Brain microvascular endothelial cell (primary cell): ENCODE data around the gene LRRC53.

Source experiments
- DNase-seq: peaks from one replicate; pipeline ENCODE4 v3.0.0-alpha.2; 2020
- H3K27ac ChIP-seq: fragments of 250-450 bp; sonication (Bioruptor Pico); 2 replicates; pipeline ENCODE4 v1.5.1; 2020; ENCODE audit warnings: mild to moderate bottlenecking, moderate library complexity
- H3K27me3 ChIP-seq: fragments of 250-450 bp; sonication (Bioruptor Pico); replicated peaks from 2 replicates; pipeline ENCODE4 v1.5.1; 2020; ENCODE audit warnings: mild to moderate bottlenecking
- H3K36me3 ChIP-seq: fragments of 250-450 bp; sonication (Bioruptor Pico); replicated peaks from 2 replicates; pipeline ENCODE4 v1.5.1; 2020; ENCODE audit warnings: mild to moderate bottlenecking
- H3K4me3 ChIP-seq: 2 replicates; pipeline ENCODE4 v1.5.1; 2011; ENCODE audit warnings: low read depth, mild to moderate bottlenecking, control low read depth, low read length, moderate library complexity
- in situ Hi-C: cut with HindIII; loops from 2 replicates; pipeline ENCODE4 v1.10.0; 2017; ENCODE audit warnings: low sequenced_read_pairs, low pct_ligation_motif_present
- TF ChIP-seq, protein P1 (sequence below): IDR thresholded peaks from 2 replicates; pipeline ENCODE4 v1.5.1; 2011; ENCODE audit warnings: low read depth, mild to moderate bottlenecking, moderate library complexity, low read length, control low read depth, inconsistent platforms; ENCODE audit errors: missing control alignments

Gene LRRC53

DNA sequence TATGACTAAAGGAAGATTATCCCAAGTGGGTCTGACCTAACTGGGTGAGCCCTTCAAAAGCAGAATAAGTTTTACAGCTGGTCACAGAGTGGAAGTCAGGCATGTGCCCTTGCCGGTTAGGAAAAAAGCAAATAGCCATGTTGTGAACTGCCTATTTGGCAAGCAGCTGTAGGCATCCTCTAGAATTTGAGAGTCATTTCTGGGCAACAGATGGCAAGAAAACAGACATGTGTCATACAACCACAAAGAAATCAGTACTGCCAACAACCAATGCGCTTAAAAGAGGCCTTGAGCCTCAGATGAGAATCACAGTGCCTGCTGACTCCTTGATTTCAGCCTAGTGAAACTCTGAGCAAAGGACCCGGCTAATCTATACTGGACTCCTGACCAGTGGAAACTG lies 26.8 kb downstream of the LRRC53 start:
- no peak for DNase-seq
- no peak overlapping the region for H3K4me3 ChIP-seq
- TF ChIP-seq, protein P1, sequence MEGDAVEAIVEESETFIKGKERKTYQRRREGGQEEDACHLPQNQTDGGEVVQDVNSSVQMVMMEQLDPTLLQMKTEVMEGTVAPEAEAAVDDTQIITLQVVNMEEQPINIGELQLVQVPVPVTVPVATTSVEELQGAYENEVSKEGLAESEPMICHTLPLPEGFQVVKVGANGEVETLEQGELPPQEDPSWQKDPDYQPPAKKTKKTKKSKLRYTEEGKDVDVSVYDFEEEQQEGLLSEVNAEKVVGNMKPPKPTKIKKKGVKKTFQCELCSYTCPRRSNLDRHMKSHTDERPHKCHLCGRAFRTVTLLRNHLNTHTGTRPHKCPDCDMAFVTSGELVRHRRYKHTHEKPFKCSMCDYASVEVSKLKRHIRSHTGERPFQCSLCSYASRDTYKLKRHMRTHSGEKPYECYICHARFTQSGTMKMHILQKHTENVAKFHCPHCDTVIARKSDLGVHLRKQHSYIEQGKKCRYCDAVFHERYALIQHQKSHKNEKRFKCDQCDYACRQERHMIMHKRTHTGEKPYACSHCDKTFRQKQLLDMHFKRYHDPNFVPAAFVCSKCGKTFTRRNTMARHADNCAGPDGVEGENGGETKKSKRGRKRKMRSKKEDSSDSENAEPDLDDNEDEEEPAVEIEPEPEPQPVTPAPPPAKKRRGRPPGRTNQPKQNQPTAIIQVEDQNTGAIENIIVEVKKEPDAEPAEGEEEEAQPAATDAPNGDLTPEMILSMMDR: no peak
- no peaks in the 10 kb centered on the region for H3K27me3 ChIP-seq
- in situ Hi-C loops: no loop called here
- H3K27ac ChIP-seq: no peak overlapping the region
- H3K36me3 ChIP-seq: no peaks in the 10 kb centered on the region

DNA sequence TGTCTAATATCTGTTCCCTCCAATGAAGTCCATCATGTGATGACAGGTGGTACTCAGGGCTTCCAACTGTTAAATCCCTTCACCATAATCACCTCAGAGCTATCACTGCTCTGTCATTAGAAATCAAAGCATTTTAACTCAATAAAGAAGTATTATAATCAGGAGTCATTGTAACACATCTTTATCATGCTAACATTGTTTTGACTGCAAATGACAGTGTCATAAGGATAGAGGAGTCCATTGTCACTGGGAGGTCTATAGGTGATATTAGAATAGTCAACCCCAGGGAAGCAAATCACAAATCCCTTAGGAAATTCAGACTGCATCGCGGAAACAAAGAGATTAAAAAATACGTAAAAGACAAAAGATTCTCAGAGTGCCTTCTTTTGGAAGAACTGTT lies 30.8 kb downstream of the LRRC53 start:
- TF ChIP-seq, protein P1: no peak
- no peaks in the 10 kb centered on the region for H3K27me3 ChIP-seq
- no peak overlapping the region for H3K27ac ChIP-seq
- in situ Hi-C loops: no loop called here
- H3K4me3 ChIP-seq: no peak overlapping the region
- DNase-seq: no peak
- H3K36me3 ChIP-seq: no peaks in the 10 kb centered on the region

DNA sequence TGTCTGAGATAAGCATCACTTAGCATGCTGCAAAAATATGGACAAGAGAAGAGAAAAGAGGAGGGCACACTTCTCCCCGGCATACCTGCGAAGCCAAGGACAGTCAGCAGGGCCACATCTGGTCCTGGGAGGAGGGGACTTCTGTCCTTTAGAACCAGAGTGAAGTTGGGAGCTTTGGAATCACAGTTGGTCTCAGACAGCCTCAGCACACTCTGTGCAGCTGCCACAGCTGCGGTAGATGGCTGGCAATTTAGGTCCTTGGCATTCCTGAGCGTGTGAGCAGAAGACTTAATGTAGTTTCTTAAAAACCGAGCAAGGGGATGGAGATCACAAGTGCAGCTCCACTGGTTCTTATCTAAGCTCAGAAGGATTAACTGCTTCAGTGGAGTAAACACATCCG lies 32.3 kb downstream of the LRRC53 start:
- no peak overlapping the region for H3K4me3 ChIP-seq
- no peak for DNase-seq
- in situ Hi-C loops: no loop called here
- TF ChIP-seq, protein P1: no peak
- H3K27me3 ChIP-seq: no peaks in the 10 kb centered on the region
- no peak overlapping the region for H3K27ac ChIP-seq
- H3K36me3 ChIP-seq: no peaks in the 10 kb centered on the region

DNA sequence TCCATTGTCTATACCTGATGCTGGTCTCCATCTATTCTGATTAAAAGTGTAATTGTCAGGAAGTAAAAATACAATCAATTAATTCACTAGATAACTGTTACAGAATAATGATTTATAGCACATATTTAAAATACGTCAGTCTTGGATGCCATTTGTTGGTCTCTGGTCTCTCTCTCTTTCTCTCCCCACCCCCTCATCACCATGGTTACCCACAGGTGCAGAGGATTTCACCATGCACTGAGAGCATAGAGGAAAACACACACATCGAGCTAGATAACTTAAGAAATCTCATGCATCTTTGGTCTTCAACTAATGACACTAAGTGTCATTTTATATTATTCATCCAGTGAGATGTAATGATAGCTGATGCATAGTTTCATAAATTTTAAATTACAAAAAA lies 33.4 kb downstream of the LRRC53 start:
- H3K27me3 ChIP-seq: no peaks in the 10 kb centered on the region
- no peak overlapping the region for H3K4me3 ChIP-seq
- no peak overlapping the region for H3K27ac ChIP-seq
- H3K36me3 ChIP-seq: no peaks in the 10 kb centered on the region
- TF ChIP-seq, protein P1: no peak
- in situ Hi-C loops: no loop called here
- DNase-seq: no peak

DNA sequence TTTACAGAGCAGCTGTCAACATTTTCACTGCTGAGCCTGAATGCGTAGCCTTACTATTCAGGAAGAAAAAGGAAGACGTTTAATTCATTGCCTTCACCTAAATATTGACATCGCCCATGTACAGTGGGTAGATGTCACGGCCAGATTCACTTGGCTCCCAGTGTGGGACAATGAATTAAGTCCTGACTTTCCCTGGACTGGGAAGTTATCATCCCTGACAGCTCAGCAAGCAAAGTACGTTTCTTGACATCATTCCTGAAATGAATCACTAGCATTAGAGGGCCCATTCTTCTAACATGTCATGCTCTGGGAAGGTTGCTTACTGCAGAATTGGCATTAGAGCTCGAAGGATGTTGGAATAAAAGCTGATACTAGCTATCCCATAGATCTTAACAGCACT lies 37.8 kb downstream of the LRRC53 start:
- no peaks in the 10 kb centered on the region for H3K36me3 ChIP-seq
- in situ Hi-C loops: no loop called here
- no peak for DNase-seq
- no peak overlapping the region for H3K27ac ChIP-seq
- TF ChIP-seq, protein P1: no peak
- no peak overlapping the region for H3K4me3 ChIP-seq
- no peaks in the 10 kb centered on the region for H3K27me3 ChIP-seq

DNA sequence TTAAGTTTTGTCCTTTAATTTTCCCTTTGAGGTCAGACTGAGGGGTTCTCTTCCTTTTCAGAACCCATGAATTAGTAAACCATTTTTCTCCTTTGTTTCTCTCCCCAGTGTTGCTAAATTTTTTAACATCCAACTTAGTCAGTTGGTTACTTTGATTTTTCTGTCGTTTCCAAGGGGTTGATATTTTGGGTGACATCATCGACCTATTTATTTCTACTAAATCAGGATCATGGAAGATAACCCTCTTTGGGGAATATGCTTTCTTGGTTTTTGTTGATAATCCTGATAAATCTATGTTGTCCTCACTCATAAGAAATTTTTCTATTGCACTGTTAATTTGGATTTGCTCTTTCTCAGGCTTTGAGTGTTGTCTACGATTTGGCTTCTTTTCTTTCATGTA lies 40.9 kb downstream of the LRRC53 start:
- no peak for DNase-seq
- Histone ChIP-seq H3K27ac (no peak overlapping the region), H3K4me3 (no peak overlapping the region), H3K36me3 (no peaks in the 10 kb centered on the region), H3K27me3 (no peaks in the 10 kb centered on the region)
- in situ Hi-C loops: no loop called here
- TF ChIP-seq, protein P1: no peak
